ENCODE measurements around the gene ARL17B.
"Not testable (repeated sequence)": the region's sequence is repeated elsewhere in the genome, so short reads cannot be mapped to it uniquely, and the experiment has no call there.

DNA sequence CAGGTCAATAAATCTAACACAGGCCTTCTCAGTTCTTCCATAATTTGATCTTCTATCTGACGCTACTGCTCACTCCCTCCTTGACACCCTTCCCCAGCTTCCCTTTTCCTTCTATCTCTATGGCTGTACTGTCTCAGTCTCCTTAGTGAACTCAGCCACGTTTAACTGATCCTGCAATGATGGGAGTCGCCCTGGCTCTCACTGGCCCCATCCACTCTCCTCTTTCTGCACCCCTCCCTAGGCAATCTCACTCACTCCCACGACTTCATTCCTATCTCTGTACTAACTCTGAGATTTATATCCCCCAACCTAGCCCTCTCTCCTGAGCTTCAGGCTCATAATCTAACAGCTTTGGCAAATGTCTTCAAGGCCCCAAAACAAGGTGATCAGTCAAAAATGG is 7.7 kb downstream of the ARL17B start:
- TF ChIP-seq, protein P1, sequence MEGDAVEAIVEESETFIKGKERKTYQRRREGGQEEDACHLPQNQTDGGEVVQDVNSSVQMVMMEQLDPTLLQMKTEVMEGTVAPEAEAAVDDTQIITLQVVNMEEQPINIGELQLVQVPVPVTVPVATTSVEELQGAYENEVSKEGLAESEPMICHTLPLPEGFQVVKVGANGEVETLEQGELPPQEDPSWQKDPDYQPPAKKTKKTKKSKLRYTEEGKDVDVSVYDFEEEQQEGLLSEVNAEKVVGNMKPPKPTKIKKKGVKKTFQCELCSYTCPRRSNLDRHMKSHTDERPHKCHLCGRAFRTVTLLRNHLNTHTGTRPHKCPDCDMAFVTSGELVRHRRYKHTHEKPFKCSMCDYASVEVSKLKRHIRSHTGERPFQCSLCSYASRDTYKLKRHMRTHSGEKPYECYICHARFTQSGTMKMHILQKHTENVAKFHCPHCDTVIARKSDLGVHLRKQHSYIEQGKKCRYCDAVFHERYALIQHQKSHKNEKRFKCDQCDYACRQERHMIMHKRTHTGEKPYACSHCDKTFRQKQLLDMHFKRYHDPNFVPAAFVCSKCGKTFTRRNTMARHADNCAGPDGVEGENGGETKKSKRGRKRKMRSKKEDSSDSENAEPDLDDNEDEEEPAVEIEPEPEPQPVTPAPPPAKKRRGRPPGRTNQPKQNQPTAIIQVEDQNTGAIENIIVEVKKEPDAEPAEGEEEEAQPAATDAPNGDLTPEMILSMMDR (IDR thresholded peaks at IDR 0.05), result not testable (repeated sequence)
- not testable (repeated sequence) for TF ChIP-seq POLR2A, POLR2AphosphoS5 (IDR thresholded peaks at IDR 0.05)

Measured in upper lobe of left lung (tissue), 4 donors.